Measurements from ENCODE around the gene ZNF835.

DNA sequence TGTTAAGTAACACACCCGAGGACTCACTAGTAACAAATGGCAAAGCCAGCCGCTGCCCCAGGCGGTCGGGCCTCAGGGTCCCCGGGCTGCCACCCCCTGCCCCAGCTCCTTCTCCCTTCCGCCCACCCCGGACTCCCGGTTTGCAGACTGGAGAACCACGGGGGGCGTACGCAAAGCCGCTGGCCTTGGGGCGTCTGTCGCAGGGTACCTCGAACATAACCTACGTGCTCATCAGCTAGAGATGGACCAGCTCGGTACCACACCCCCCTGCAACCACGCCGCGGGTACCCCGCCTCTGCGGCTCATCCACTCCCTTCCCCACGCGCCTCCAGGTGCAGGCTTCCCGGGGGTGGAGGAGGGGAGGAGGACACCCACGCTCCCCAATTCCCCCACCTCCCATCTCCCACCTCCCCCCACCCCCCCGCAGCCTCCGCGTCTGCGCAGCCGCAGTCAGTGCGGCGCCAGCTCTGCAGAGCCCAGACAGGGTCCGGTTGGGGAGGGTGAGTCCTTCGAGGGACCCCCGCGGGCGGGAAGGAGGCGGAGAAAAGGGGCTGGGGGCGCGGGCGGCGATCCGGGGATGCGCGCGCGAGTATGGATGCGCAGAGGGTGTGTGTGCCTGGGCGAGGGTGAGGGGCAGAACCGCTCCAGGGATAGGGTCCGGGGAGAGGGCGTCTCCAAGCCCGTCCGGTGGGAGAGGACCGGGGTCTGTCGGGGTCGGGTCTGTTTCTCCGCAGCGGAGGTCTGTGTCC, 28.7 kb downstream of the ZNF835 start, which contains the start of gene SMIM17:
- TF ChIP-seq ZNF274 (IDR thresholded peaks at IDR 0.05; ENCODE audit: low read depth, low read length) (no peak), YY1 (IDR thresholded peaks at IDR 0.05; ENCODE audit: insufficient read depth, insufficient read length) (no peak), SUZ12 (IDR thresholded peaks at IDR 0.05; ENCODE audit: extremely low read depth, insufficient read depth, insufficient read length) (no peak)
